ENCODE results near the gene NR6A1. TPM values are rescaled to one million over a fixed set of nuclear protein-coding genes. Genes with fewer than 3 reads are reported as not detected.

The NR6A1 gene
- total and polyA plus RNA-seq, 2 experiments from 2014 or later = 44.2 to 139 TPM

Small RNA genes lying within 50 kb of the gene (microRNA-seq; reads per million reads assigned to microRNA genes)
- gene MIR181A2 (3.5 reads per million, percentile 12 among the genes with 10 or more reads in this experiment), gene MIR181B2 (10.4 reads per million, percentile 35 among the genes with 10 or more reads in this experiment)

Small RNA genes lying within 50 kb of the gene (small RNA-seq; reads per million reads assigned to genes)
- 0.70 reads per million, percentile 48 among the genes with 10 or more reads in this experiment for gene MIR181A2 (ENCODE audit: low replicate concordance)
- 0.25 reads per million, percentile 4 among the genes with 10 or more reads in this experiment for gene MIR181B2 (ENCODE audit: low replicate concordance)
- not detected for gene RN7SL302P (ENCODE audit: low replicate concordance)

Other genes with a start within 250 kb of the NR6A1 start
- gene OLFML2A, start 5.8 kb upstream of the NR6A1 start, total RNA-seq (2014; rRNA removed; shearing (Covaris generic)) = 6.4 and 6.7 TPM in 2 replicates
- gene OLFML2A, start 5.8 kb upstream of the NR6A1 start, polyA plus RNA-seq (2016; fragmentation: Nextera tagmentation; extraction: Ambion mirVana) = 1.1 TPM in 2 replicates
- gene WDR38, start 82.1 kb upstream of the NR6A1 start, total RNA-seq (2014; rRNA removed; shearing (Covaris generic)) = not detected in 2 replicates
- gene WDR38, start 82.1 kb upstream of the NR6A1 start, polyA plus RNA-seq (2016; fragmentation: Nextera tagmentation; extraction: Ambion mirVana) = not detected in 2 replicates
- 1,202 and 1,683 TPM in 2 replicates for gene RPL35, start 90.6 kb upstream of the NR6A1 start, total RNA-seq (2014; rRNA removed; shearing (Covaris generic))
- gene RPL35, start 90.6 kb upstream of the NR6A1 start, polyA plus RNA-seq (2016; fragmentation: Nextera tagmentation; extraction: Ambion mirVana) = 4,143 and 4,572 TPM in 2 replicates
- 35.9 and 41.2 TPM in 2 replicates for gene ARPC5L, start 90.8 kb upstream of the NR6A1 start, total RNA-seq (2014; rRNA removed; shearing (Covaris generic))
- gene ARPC5L, start 90.8 kb upstream of the NR6A1 start, polyA plus RNA-seq (2016; fragmentation: Nextera tagmentation; extraction: Ambion mirVana) = 84.5 and 87.3 TPM in 2 replicates
- 6.1 and 14.7 TPM in 2 replicates for gene GOLGA1, start 169.8 kb upstream of the NR6A1 start, total RNA-seq (2014; rRNA removed; shearing (Covaris generic))
- gene GOLGA1, start 169.8 kb upstream of the NR6A1 start, polyA plus RNA-seq (2016; fragmentation: Nextera tagmentation; extraction: Ambion mirVana) = 8.0 and 8.8 TPM in 2 replicates